Mesendoderm (in vitro differentiated cells): ENCODE measurements around the gene CHMP2B.

Source experiments
- DNase-seq: peaks from one replicate; pipeline ENCODE4 v3.0.0; 2013
- H2AK5ac ChIP-seq: 2 replicates; pipeline ENCODE4 v1.6.1; 2013; ENCODE audit warnings: low read length, inconsistent platforms
- H2BK120ac ChIP-seq: 2 replicates; pipeline ENCODE4 v1.6.1; 2013; ENCODE audit warnings: low read depth, mild to moderate bottlenecking, low read length, moderate library complexity, mixed read lengths
- H2BK15ac ChIP-seq: replicated peaks from 2 replicates; pipeline ENCODE4 v1.6.1; 2013; ENCODE audit warnings: low read depth, mild to moderate bottlenecking, moderate library complexity
- H2BK5ac ChIP-seq: 2 replicates; pipeline ENCODE4 v1.6.1; 2013; ENCODE audit warnings: low read length, inconsistent platforms
- H3K18ac ChIP-seq: 2 replicates; pipeline ENCODE4 v1.6.1; 2013; ENCODE audit warnings: mild to moderate bottlenecking, low read length, mixed read lengths
- H3K23ac ChIP-seq: one replicate; pipeline ENCODE4 v1.6.1; 2013; ENCODE audit warnings: low read length
- H3K27ac ChIP-seq: 2 replicates; pipeline ENCODE4 v1.5.1; 2013; ENCODE audit warnings: low read depth, mild to moderate bottlenecking, inconsistent platforms, low read length, moderate library complexity
- H3K27me3 ChIP-seq: 2 replicates; pipeline ENCODE4 v1.6.1; 2013; ENCODE audit warnings: low read length, control low read depth, mild to moderate bottlenecking, inconsistent platforms; ENCODE audit not compliant: insufficient read depth, poor library complexity
- H3K36me3 ChIP-seq: 2 replicates; pipeline ENCODE4 v1.6.1; 2013; ENCODE audit warnings: low read length, inconsistent platforms; ENCODE audit not compliant: control insufficient read depth, insufficient read depth
- H3K4ac ChIP-seq: one replicate; pipeline ENCODE4 v1.6.1; 2013; ENCODE audit warnings: low read depth, mild to moderate bottlenecking, low read length, moderate library complexity
- H3K4me1 ChIP-seq: 2 replicates; pipeline ENCODE4 v1.6.1; 2013; ENCODE audit warnings: low read depth, low read length, inconsistent platforms; ENCODE audit not compliant: control insufficient read depth
- H3K4me2 ChIP-seq: 2 replicates; pipeline ENCODE4 v1.6.1; 2013; ENCODE audit warnings: low read length
- H3K4me3 ChIP-seq: 2 replicates; pipeline ENCODE4 v1.5.1; 2013; ENCODE audit warnings: mild to moderate bottlenecking, low read length
- H3K56ac ChIP-seq: one replicate; pipeline ENCODE4 v1.6.1; 2013; ENCODE audit warnings: low read length
- H3K79me1 ChIP-seq: 2 replicates; pipeline ENCODE4 v1.6.1; 2013; ENCODE audit warnings: low read length, inconsistent platforms
- H3K79me2 ChIP-seq: 2 replicates; pipeline ENCODE4 v1.6.1; 2013; ENCODE audit warnings: mild to moderate bottlenecking, low read length; ENCODE audit not compliant: control insufficient read depth, insufficient read depth
- H3K9ac ChIP-seq: 2 replicates; pipeline ENCODE4 v1.6.1; 2013; ENCODE audit warnings: low read length, inconsistent platforms
- H4K5ac ChIP-seq: one replicate; pipeline ENCODE4 v1.6.1; 2013; ENCODE audit warnings: low read length
- H4K8ac ChIP-seq: one replicate; pipeline ENCODE4 v1.6.1; 2013; ENCODE audit warnings: low read depth, mild to moderate bottlenecking, control low read depth, low read length, moderate library complexity
- WGBS: extraction: QIAGEN DNeasy Blood & Tissue Kit; methylation state at CpG from one replicate; pipeline ENCODE4 v1.1.7; 2013; ENCODE audit warnings: low lambda C conversion rate, missing lambda C conversion rate; ENCODE audit not compliant: insufficient coverage; ENCODE audit errors: extremely low coverage; 5-methylcytosine and 5-hydroxymethylcytosine counted together

Gene CHMP2B

DNA sequence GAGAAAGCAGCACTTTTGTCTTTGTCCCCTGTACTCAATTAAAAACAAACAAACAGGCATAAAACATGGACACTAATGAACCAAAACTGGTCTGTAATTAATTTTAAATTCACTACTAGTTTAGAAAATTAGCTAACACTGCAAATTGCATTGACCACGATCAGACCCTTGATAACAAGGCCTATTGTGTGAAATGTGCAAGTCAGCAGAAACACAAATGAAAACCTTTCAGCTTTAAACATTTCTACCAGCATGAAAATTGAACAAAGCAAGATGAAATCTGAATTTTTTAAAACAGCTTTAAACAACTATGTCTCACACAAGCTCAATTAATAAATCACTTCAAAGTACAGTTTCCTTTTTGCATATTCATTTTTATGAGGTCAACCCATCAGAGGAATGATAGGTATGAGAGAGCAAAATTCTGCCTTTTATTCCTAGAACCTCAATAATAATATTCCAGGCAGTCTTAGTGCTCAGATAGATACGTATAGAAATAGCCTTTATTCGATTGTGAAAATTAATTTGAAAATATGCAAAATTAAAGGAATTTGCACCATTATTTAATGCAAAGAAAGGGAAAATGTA, 27.0 kb upstream of the CHMP2B start:
- Histone ChIP-seq H3K4me1 (no peaks in the 10 kb centered on the region), H3K4me3 (no peak overlapping the region), H3K18ac (no peak overlapping the region), H3K36me3 (no peaks in the 10 kb centered on the region), H2BK5ac (no peak overlapping the region), H3K27me3 (no peaks in the 10 kb centered on the region), H3K56ac (no peak overlapping the region), H3K9ac (no peak overlapping the region), H3K27ac (no peak overlapping the region), H3K23ac (no peak overlapping the region), H4K8ac (no peak overlapping the region), H2BK120ac (no peak overlapping the region), H3K79me2 (no peaks in the 10 kb centered on the region), H4K5ac (no peak overlapping the region), H3K4me2 (no peak overlapping the region), H2AK5ac (no peak overlapping the region), H2BK15ac (no peak overlapping the region), H3K4ac (no peak overlapping the region), H3K79me1 (no peaks in the 10 kb centered on the region)
- no CpG with 5 or more reads among the region's 3 CpGs for WGBS
- DNase-seq, result no peak

DNA sequence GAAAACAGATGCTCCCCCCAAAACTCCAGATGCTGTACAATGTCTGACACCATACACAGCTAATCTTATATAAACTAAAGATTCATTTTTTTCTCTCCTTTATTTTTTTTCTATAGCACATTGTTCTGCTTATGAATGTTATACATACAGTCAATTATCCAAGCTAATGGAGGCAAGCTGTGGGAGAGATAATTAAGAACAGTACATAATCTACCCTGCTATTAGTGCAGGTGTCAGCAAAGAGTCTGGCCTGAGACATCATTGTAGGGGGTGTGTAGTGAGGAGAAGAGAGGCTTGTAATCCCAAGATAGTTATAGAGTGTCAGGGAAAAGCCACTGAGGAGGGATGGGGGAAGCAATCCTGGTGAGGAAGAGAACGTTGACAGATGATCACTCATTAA, 25.4 kb upstream of the CHMP2B start:
- Histone ChIP-seq H2BK5ac (no peak overlapping the region), H3K79me2 (no peaks in the 10 kb centered on the region), H4K5ac (no peak overlapping the region), H3K4me3 (no peak overlapping the region), H3K4me1 (no peaks in the 10 kb centered on the region), H3K23ac (no peak overlapping the region), H3K36me3 (no peaks in the 10 kb centered on the region), H2AK5ac (no peak overlapping the region), H3K56ac (no peak overlapping the region), H3K4ac (no peak overlapping the region), H4K8ac (no peak overlapping the region), H3K9ac (no peak overlapping the region), H3K4me2 (no peak overlapping the region), H2BK120ac (no peak overlapping the region), H3K18ac (no peak overlapping the region), H3K27ac (no peak overlapping the region), H3K79me1 (no peaks in the 10 kb centered on the region), H3K27me3 (no peaks in the 10 kb centered on the region), H2BK15ac (no peak overlapping the region)
- no peak for DNase-seq
- no CpG with 5 or more reads among the region's 1 CpG for WGBS

- Histone ChIP-seq H2AK5ac (no peak overlapping the region), H3K79me1 (no peaks in the 10 kb centered on the region), H3K4ac (no peak overlapping the region), H3K27me3 (no peaks in the 10 kb centered on the region), H2BK15ac (no peak overlapping the region), H3K27ac (no peak overlapping the region), H2BK120ac (no peak overlapping the region), H3K9ac (no peak overlapping the region), H3K4me2 (no peak overlapping the region), H3K4me1 (no peaks in the 10 kb centered on the region), H3K56ac (no peak overlapping the region), H3K18ac (no peak overlapping the region), H4K5ac (no peak overlapping the region), H2BK5ac (no peak overlapping the region), H3K4me3 (no peak overlapping the region), H3K36me3 (no peaks in the 10 kb centered on the region), H3K23ac (no peak overlapping the region), H4K8ac (no peak overlapping the region), H3K79me2 (no peaks in the 10 kb centered on the region)
- peak; percentile 50 for DNase-seq
- WGBS, result no CpG with 5 or more reads among the region's 1 CpG
These were observed 23.3 kb upstream of the CHMP2B start for GRCh38 chr3:87203809-87204208.

GRCh38 chr3:87206070-87206469, 21.0 kb upstream of the CHMP2B start:
- Histone ChIP-seq H3K79me2 (no peaks in the 10 kb centered on the region), H3K56ac (no peak overlapping the region), H3K23ac (no peak overlapping the region), H3K36me3 (no peaks in the 10 kb centered on the region), H2BK5ac (no peak overlapping the region), H2AK5ac (no peak overlapping the region), H4K8ac (no peak overlapping the region), H3K27me3 (no peaks in the 10 kb centered on the region), H3K4me2 (no peak overlapping the region), H3K9ac (no peak overlapping the region), H3K79me1 (no peaks in the 10 kb centered on the region), H3K4me1 (no peaks in the 10 kb centered on the region), H3K27ac (no peak overlapping the region), H3K18ac (no peak overlapping the region), H3K4ac (no peak overlapping the region), H2BK15ac (no peak overlapping the region), H4K5ac (no peak overlapping the region), H3K4me3 (no peak overlapping the region), H2BK120ac (no peak overlapping the region)
- no peak for DNase-seq
- WGBS, result no CpG with 5 or more reads among the region's 2 CpGs

GRCh38 chr3:87206635-87207034, 20.5 kb upstream of the CHMP2B start:
- no peak overlapping the region for H3K4me2 ChIP-seq
- WGBS, result no CpG with 5 or more reads among the region's 1 CpG
- H2BK15ac ChIP-seq, result no peak overlapping the region
- DNase-seq, result no peak
- no peak overlapping the region for H3K9ac ChIP-seq
- no peaks in the 10 kb centered on the region for H3K79me1 ChIP-seq
- no peak overlapping the region for H2AK5ac ChIP-seq
- no peak overlapping the region for H4K8ac ChIP-seq
- H2BK5ac ChIP-seq, result no peak overlapping the region
- no peak overlapping the region for H3K18ac ChIP-seq
- H3K56ac ChIP-seq, result no peak overlapping the region
- H3K27ac ChIP-seq, result no peak overlapping the region
- no peak overlapping the region for H3K4me3 ChIP-seq
- no peak overlapping the region for H2BK120ac ChIP-seq
- H4K5ac ChIP-seq, result no peak overlapping the region
- H3K27me3 ChIP-seq, result no peaks in the 10 kb centered on the region
- H3K36me3 ChIP-seq, result no peaks in the 10 kb centered on the region
- no peak overlapping the region for H3K4ac ChIP-seq
- no peak overlapping the region for H3K23ac ChIP-seq
- H3K4me1 ChIP-seq, result no peaks in the 10 kb centered on the region
- no peaks in the 10 kb centered on the region for H3K79me2 ChIP-seq

- no peaks in the 10 kb centered on the region for H3K79me1 ChIP-seq
- H3K4ac ChIP-seq, result no peak overlapping the region
- no peak overlapping the region for H3K9ac ChIP-seq
- no peaks in the 10 kb centered on the region for H3K79me2 ChIP-seq
- no peak overlapping the region for H3K4me3 ChIP-seq
- no peak overlapping the region for H2BK5ac ChIP-seq
- no peak overlapping the region for H3K56ac ChIP-seq
- H4K8ac ChIP-seq, result no peak overlapping the region
- no peaks in the 10 kb centered on the region for H3K36me3 ChIP-seq
- H3K4me2 ChIP-seq, result no peak overlapping the region
- H3K27ac ChIP-seq, result no peak overlapping the region
- no peak overlapping the region for H3K18ac ChIP-seq
- no peak overlapping the region for H2BK120ac ChIP-seq
- H4K5ac ChIP-seq, result no peak overlapping the region
- no peak overlapping the region for H2AK5ac ChIP-seq
- H2BK15ac ChIP-seq, result no peak overlapping the region
- no peak for DNase-seq
- WGBS, result no CpG with 5 or more reads among the region's 1 CpG
- H3K23ac ChIP-seq, result no peak overlapping the region
- H3K4me1 ChIP-seq, result no peaks in the 10 kb centered on the region
- H3K27me3 ChIP-seq, result no peaks in the 10 kb centered on the region
These were observed 19.6 kb upstream of the CHMP2B start for GRCh38 chr3:87207460-87207859.
